D721Med (cell line): ENCODE data around the gene ZDHHC15.
"Not testable (repeated sequence)": the region's sequence is repeated elsewhere in the genome, so short reads cannot be mapped to it uniquely, and the experiment has no call there.

Experiments
- DNase-seq: peaks from one replicate; pipeline ENCODE4 v3.0.0; 2011; ENCODE audit warnings: low spot score; ENCODE audit not compliant: insufficient read length
- FAIRE-seq: peaks from 2 replicates; lab custom pipeline; 2011; peaks lifted over from hg19 to GRCh38; lab: Jason Lieb, UNC
- CTCF ChIP-seq: IDR thresholded peaks from 2 replicates; pipeline ENCODE4 v1.5.1; 2012; ENCODE audit warnings: mild to moderate bottlenecking, control low read depth; ENCODE audit not compliant: insufficient read depth; ENCODE audit errors: missing control alignments

The ZDHHC15 gene

GRCh38 chrX:75337525-75337924 is 185.3 kb downstream of the ZDHHC15 start:
- FAIRE-seq (no peak), DNase-seq (no peak)
- no peak for TF ChIP-seq CTCF

GRCh38 chrX:75335127-75335458 is 187.7 kb downstream of the ZDHHC15 start:
- DNase-seq, result no peak
- no peak for FAIRE-seq
- TF ChIP-seq CTCF, result no peak

DNA sequence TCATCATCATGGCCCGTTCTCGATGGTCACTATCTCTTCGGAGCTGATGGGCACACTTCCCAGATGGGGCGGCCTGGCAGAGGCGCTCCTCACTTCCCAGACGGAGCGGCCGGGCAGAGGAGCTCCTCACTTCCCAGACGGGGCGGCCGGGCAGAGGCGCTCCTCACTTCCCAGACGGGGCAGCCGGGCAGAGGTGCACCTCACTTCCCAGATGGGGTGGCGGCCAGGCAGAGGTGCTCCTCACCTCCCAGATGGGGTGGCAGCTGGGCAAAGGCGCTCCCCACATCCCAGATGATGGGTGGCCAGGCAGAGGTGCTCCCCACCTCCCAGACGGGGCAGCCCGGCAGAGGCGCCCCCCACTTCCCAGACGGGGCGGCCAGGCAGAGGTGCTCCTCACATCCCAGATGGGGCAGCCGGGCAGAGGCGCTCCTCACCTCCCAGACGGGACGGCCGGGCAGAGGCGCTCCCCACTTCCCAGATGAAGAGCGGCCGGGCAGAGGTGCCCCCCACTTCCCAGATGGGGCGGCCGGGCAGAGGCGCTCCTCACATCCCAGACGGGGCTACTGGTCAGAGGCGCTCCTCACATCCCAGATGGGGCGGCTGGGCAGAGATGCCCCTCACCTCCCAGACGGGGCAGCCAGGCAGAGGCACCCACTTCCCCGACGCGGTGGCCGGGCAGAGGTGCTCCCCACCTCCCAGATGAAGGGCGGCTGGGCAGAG is 188.3 kb downstream of the ZDHHC15 start:
- not testable (repeated sequence) for FAIRE-seq, DNase-seq

DNA sequence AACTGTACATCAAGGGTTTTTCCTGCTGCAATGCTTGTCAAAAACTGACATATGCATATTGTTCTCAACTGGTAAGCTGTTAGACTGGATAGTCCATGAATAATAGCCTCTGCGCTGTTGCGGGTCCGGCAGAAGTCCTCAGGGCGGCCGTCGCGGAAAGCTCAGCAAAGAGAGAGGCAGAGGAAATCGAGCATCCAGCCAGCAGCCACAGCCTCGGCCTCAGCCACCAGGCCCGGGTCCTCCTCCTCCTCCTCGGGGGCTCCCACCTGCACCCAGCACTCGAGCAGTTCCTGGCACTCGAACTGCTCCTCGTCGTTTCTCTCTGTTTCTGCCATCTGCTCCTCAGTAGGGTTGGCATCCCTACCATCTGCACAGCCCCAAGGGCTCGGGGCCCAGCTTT is 195.2 kb downstream of the ZDHHC15 start:
- no peak for TF ChIP-seq CTCF
- FAIRE-seq (no peak), DNase-seq (no peak)
